ENCODE data around the gene NAT9. TPM values are rescaled to one million over a fixed set of nuclear protein-coding genes. Genes with fewer than 3 reads are reported as not detected.
A peak's percentile ranks its signal among the peaks of the same experiment; 100 is the strongest.

Gene NAT9
- polyA plus RNA-seq, 2 of the 4 experiments (the other 2 are of a cell fraction): 43.4 to 71.4 TPM

- peak in 1 of 2 experiments; percentile 7; a peak in 2 of 6 replicates for ATAC-seq
- no peak overlapping the region for H3K4me3 ChIP-seq
Measured at GRCh38 chr17:74757502-74757901, 18.6 kb downstream of the NAT9 start.

GRCh38 chr17:74756891-74757290, 19.3 kb downstream of the NAT9 start:
- ChIA-PET POLR2A (no interaction called here), CTCF (interaction anchor here (1.3 to 34.9 kb wide), 7 partner anchors 2 to 109 kb away, joined by 4 to 705 read pairs (median 16); partner anchors contain the start of genes NAT9, NHERF1 and RAB37)
- Histone ChIP-seq H3K27ac (peak overlapping the region in 1 of 2 experiments; percentile 79; a peak in 1 of 6 replicates), H3K4me2 (no peak overlapping the region), H3K4me3 (no peak overlapping the region), H3K9me3 (no peaks in the 10 kb centered on the region), H3K4me1 (peaks cover 55% of the 10 kb centered on the region)
- no CpG with 5 or more reads among the region's 3 CpGs for WGBS (ENCODE audit: missing lambda C conversion rate)
- no peak for FAIRE-seq
- no peak for DNase-seq (ENCODE audit: low read depth in 1 of 2, low spot score in 1 of 2)
- TF ChIP-seq HDAC2 (IDR thresholded peaks at IDR 0.05): no peak
- TF ChIP-seq HEYL (CRISPR knock-in tag; IDR thresholded peaks at IDR 0.05): no peak
- TF ChIP-seq RAD21 (conservative IDR thresholded peaks at IDR 0.05 in 1 of 2, IDR thresholded peaks at IDR 0.05 in 1 of 2): no peak
- TF ChIP-seq KDM1A (IDR thresholded peaks at IDR 0.05; ENCODE audit: low read depth): no peak
- TF ChIP-seq JUN (IDR thresholded peaks at IDR 0.05): no peak
- no peak for TF ChIP-seq PHF8 (IDR thresholded peaks at IDR 0.05; ENCODE audit: borderline replicate concordance, low read depth)
- TF ChIP-seq ZSCAN20 (CRISPR knock-in tag; IDR thresholded peaks at IDR 0.05): no peak
- no peak for TF ChIP-seq MYC (IDR thresholded peaks at IDR 0.05; ENCODE audit: borderline replicate concordance, low read length)
- TF ChIP-seq CBX8 (IDR thresholded peaks at IDR 0.05): no peak
- TF ChIP-seq GATA3 (IDR thresholded peaks at IDR 0.05; ENCODE audit: borderline replicate concordance): no peak
- TF ChIP-seq POLR2A (IDR thresholded peaks at IDR 0.05; ENCODE audit: low read length): no peak
- no peak for ATAC-seq

More at GRCh38 chr17:74757502-74757901, 18.6 kb downstream of the NAT9 start:
- peak overlapping the region; percentile 57 to 79; a peak in 5 of 6 replicates for H3K27ac ChIP-seq
- CTCF ChIA-PET: interaction anchor here (1.0 to 34.9 kb wide), 7 partner anchors 3 to 191 kb away, joined by 3 to 705 read pairs (median 16); partner anchors contain the start of genes NAT9, NHERF1 and RAB37
- 91% methylated on average over 3 of the region's 3 CpGs for WGBS (ENCODE audit: missing lambda C conversion rate)
- no peak for DNase-seq (ENCODE audit: low read depth in 1 of 2, low spot score in 1 of 2)
- POLR2A ChIA-PET: no interaction called here
- peaks cover 56% of the 10 kb centered on the region for H3K4me1 ChIP-seq
- no peaks in the 10 kb centered on the region for H3K9me3 ChIP-seq
- no peak for TF ChIP-seq MYC (IDR thresholded peaks at IDR 0.05; ENCODE audit: borderline replicate concordance, low read length)
- no peak for TF ChIP-seq FOXS1 (CRISPR knock-in tag; IDR thresholded peaks at IDR 0.05)
- no peak for TF ChIP-seq POLR2AphosphoS2 (conservative IDR thresholded peaks at IDR 0.05; ENCODE audit: low read length)
- TF ChIP-seq CBX2 (IDR thresholded peaks at IDR 0.05; ENCODE audit: borderline replicate concordance, low read depth): no peak
- no peak for TF ChIP-seq ELK1 (IDR thresholded peaks at IDR 0.05; ENCODE audit: low read depth, low read length)
- TF ChIP-seq PBX3 (IDR thresholded peaks at IDR 0.05): no peak
- TF ChIP-seq MAFK (IDR thresholded peaks at IDR 0.05; ENCODE audit: partially characterized antibody): no peak
- TF ChIP-seq GATA3 (IDR thresholded peaks at IDR 0.05; ENCODE audit: borderline replicate concordance): no peak
- no peak for TF ChIP-seq ESRRA (IDR thresholded peaks at IDR 0.05; ENCODE audit: borderline replicate concordance, low read length)
- TF ChIP-seq SREBF2 (IDR thresholded peaks at IDR 0.05): no peak
- TF ChIP-seq PHF8 (IDR thresholded peaks at IDR 0.05; ENCODE audit: borderline replicate concordance, low read depth): no peak
- FAIRE-seq: no peak
- H3K4me2 ChIP-seq: peak overlapping the region; percentile 66

- 90% methylated on average over 8 of the region's 8 CpGs for WGBS (ENCODE audit: missing lambda C conversion rate)
- Histone ChIP-seq H3K4me3 (no peak overlapping the region), H3K9me3 (no peaks in the 10 kb centered on the region), H3K4me2 (no peak overlapping the region), H3K27ac (no peak overlapping the region), H3K4me1 (peaks cover 50% of the 10 kb centered on the region)
- DNase-seq (ENCODE audit: low read depth in 1 of 2, low spot score in 1 of 2) (no peak), ATAC-seq (no peak), FAIRE-seq (no peak)
- CTCF ChIA-PET: interaction anchor here (0.7 to 34.9 kb wide), 9 partner anchors 1 to 110 kb away, joined by 3 to 705 read pairs (median 10); partner anchors contain the start of genes NAT9, NHERF1 and RAB37
- POLR2A ChIA-PET: no interaction called here
- TF ChIP-seq SMC3 (IDR thresholded peaks at IDR 0.05): no peak
- no peak for TF ChIP-seq NFE2L2 (conservative IDR thresholded peaks at IDR 0.05; ENCODE audit: low read length)
- TF ChIP-seq FOSB (CRISPR knock-in tag; IDR thresholded peaks at IDR 0.05): no peak
Measured at GRCh38 chr17:74755533-74755932, 20.6 kb downstream of the NAT9 start.

Measured in A549 (cell line).